ENCODE measurements around the gene UNC50. TPM values are rescaled to one million over a fixed set of nuclear protein-coding genes. Genes with fewer than 3 reads are reported as not detected.
"Not testable (repeated sequence)": the region's sequence is repeated elsewhere in the genome, so short reads cannot be mapped to it uniquely, and the experiment has no call there.

Gene UNC50
- total and polyA plus RNA-seq, 2 experiments from 2014 or later, result 35.0 to 60.8 TPM

DNA sequence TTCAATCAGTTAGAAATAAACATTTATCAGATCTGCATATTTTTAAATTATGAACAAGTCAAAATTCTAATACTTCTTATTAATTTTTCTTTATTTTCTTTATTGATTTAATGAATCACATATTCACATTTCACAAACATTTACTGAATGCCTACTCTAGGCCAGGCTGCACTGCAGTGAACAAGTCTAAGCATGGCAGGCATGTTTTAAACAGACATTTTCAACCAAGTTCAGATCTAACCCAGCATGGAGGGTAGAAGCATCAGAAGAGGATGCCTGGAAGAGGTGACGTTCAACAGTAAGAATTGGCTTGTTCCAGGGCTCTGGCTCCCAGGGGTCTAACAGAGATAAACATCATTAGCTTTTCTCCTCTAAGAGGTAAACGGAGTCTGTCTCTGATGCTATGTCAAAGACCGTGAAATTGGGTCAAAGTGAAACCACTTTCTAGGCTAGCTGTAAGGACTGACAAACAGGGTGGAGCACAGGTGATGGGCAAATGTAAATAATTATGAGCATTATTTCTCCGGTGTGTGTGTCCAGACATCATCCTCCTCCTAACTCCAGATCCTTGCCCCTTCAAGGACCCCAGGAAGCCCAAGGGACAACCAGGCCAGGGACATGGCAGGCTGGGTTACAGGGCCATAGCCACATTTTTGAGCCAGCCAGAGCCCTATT, 50.6 kb downstream of the UNC50 start:
- Histone ChIP-seq H3K27me3 (no peaks in the 10 kb centered on the region), H3K4me1 (ENCODE audit: low read depth) (no peaks in the 10 kb centered on the region), H3K27ac (no peak overlapping the region), H3K36me3 (no peaks in the 10 kb centered on the region), H3K9me3 (ENCODE audit: low read depth) (no peaks in the 10 kb centered on the region), H3K4me3 (no peak overlapping the region)
- TF ChIP-seq, protein P1, sequence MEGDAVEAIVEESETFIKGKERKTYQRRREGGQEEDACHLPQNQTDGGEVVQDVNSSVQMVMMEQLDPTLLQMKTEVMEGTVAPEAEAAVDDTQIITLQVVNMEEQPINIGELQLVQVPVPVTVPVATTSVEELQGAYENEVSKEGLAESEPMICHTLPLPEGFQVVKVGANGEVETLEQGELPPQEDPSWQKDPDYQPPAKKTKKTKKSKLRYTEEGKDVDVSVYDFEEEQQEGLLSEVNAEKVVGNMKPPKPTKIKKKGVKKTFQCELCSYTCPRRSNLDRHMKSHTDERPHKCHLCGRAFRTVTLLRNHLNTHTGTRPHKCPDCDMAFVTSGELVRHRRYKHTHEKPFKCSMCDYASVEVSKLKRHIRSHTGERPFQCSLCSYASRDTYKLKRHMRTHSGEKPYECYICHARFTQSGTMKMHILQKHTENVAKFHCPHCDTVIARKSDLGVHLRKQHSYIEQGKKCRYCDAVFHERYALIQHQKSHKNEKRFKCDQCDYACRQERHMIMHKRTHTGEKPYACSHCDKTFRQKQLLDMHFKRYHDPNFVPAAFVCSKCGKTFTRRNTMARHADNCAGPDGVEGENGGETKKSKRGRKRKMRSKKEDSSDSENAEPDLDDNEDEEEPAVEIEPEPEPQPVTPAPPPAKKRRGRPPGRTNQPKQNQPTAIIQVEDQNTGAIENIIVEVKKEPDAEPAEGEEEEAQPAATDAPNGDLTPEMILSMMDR (IDR thresholded peaks at IDR 0.05; ENCODE audit: low read depth, low read length), result no peak
- DNase-seq (ENCODE audit: low read depth in 1 of 2, low spot score in 1 of 2), result no peak

DNA sequence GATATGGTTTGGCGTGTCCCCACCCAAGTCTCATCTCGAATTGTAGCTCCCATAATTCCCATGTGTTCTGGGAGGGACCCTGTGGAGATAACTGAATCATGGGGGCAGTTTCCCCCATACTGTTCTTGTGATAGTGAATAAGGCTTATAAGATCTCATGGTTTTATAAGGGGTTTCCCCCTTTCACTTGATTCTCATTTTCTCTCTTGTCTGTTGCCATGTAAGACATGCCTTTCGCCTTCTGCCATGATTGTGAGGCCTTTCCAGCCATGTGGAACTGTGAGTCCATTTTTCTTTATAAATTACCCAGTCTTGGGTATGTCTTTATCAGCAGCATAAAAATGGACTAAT, 51.1 kb downstream of the UNC50 start:
- H3K27ac ChIP-seq; H3K9me3 ChIP-seq (ENCODE audit: low read depth); H3K36me3 ChIP-seq; H3K27me3 ChIP-seq; H3K4me3 ChIP-seq; H3K4me1 ChIP-seq (ENCODE audit: low read depth); DNase-seq (ENCODE audit: low read depth in 1 of 2, low spot score in 1 of 2): not testable (repeated sequence)

DNA sequence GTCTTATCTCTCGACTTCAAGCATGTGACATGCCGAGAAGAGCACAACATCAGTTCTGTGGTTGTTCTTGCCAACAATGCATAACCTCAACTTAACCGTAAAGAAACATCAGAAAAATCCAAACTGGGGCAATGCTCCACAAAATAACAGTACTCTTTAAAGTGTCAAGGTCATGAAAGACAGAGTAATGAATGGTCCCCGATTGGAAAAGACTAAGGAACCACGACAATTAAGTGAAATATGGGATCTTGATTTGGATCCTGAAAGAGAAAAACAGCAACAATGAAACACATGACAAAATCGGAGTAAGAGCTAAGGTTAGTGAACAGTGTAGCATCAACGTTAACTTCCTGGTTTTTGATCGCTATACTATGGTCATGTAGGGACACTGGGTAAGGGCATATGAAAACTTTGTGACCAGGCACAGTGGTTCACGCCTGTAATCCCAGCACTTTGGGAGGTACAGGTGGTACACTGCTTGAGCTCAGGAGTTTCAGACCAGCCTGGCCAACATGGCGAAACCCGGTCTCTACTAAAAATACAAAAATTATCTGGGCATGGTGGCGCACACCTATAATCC, 55.2 kb downstream of the UNC50 start:
- Histone ChIP-seq H3K36me3 (no peaks in the 10 kb centered on the region), H3K4me3 (no peak overlapping the region), H3K4me1 (ENCODE audit: low read depth) (no peaks in the 10 kb centered on the region), H3K27ac (no peak overlapping the region), H3K27me3 (no peaks in the 10 kb centered on the region), H3K9me3 (ENCODE audit: low read depth) (no peaks in the 10 kb centered on the region)
- no peak for DNase-seq (ENCODE audit: low read depth in 1 of 2, low spot score in 1 of 2)
- TF ChIP-seq, protein P1 (IDR thresholded peaks at IDR 0.05; ENCODE audit: low read depth, low read length), result no peak

- Histone ChIP-seq H3K4me1 (ENCODE audit: low read depth) (no peaks in the 10 kb centered on the region), H3K27me3 (no peaks in the 10 kb centered on the region), H3K9me3 (ENCODE audit: low read depth) (no peaks in the 10 kb centered on the region), H3K27ac (no peak overlapping the region), H3K36me3 (no peaks in the 10 kb centered on the region), H3K4me3 (no peak overlapping the region)
- TF ChIP-seq, protein P1 (IDR thresholded peaks at IDR 0.05; ENCODE audit: low read depth, low read length), result no peak
- DNase-seq (ENCODE audit: low read depth in 1 of 2, low spot score in 1 of 2), result no peak
Measured at GRCh38 chr2:98664323-98664722, 55.9 kb downstream of the UNC50 start.

- Histone ChIP-seq H3K27me3 (no peaks in the 10 kb centered on the region), H3K9me3 (ENCODE audit: low read depth) (no peaks in the 10 kb centered on the region), H3K4me3 (no peak overlapping the region), H3K36me3 (no peaks in the 10 kb centered on the region), H3K4me1 (ENCODE audit: low read depth) (no peaks in the 10 kb centered on the region), H3K27ac (no peak overlapping the region)
- TF ChIP-seq, protein P1 (IDR thresholded peaks at IDR 0.05; ENCODE audit: low read depth, low read length), result no peak
- no peak for DNase-seq (ENCODE audit: low read depth in 1 of 2, low spot score in 1 of 2)
Measured at GRCh38 chr2:98665677-98666076, 57.3 kb downstream of the UNC50 start.

Other genes starting within 250 kb of the UNC50 start
- gene INPP4A, start 163.7 kb upstream of the UNC50 start, total RNA-seq, result 25.0 and 27.7 TPM in 2 replicates
- gene INPP4A, start 163.7 kb upstream of the UNC50 start, polyA plus RNA-seq, result 11.6 and 13.2 TPM in 2 replicates
- 64.0 and 78.5 TPM in 2 replicates for gene COA5, start 77 bp upstream of the UNC50 start, total RNA-seq
- 85.4 and 88.8 TPM in 2 replicates for gene COA5, start 77 bp upstream of the UNC50 start, polyA plus RNA-seq
- gene MGAT4A, start 122.5 kb downstream of the UNC50 start, total RNA-seq, result 3.6 and 4.1 TPM in 2 replicates
- gene MGAT4A, start 122.5 kb downstream of the UNC50 start, polyA plus RNA-seq, result 5.8 and 7.4 TPM in 2 replicates